ENCODE results near the gene PC. TPM values are rescaled to one million over a fixed set of nuclear protein-coding genes. Genes with fewer than 3 reads are reported as not detected.
"Not testable (repeated sequence)": the region's sequence is repeated elsewhere in the genome, so short reads cannot be mapped to it uniquely, and the experiment has no call there.

The PC gene
- total RNA-seq, 1 experiment from 2014 or later, result 39.1 TPM

GRCh38 chr11:66810576-66811185 is 147.5 kb downstream of the PC start:
- DNase-seq (ENCODE audit: low spot score), result no peak
- ChIA-PET CTCF (no interaction called here), POLR2A (ENCODE audit: low non-redundant PET) (no interaction called here)
- H3K4me1 ChIP-seq (ENCODE audit: insufficient read depth, low read length, poor library complexity, severe bottlenecking), result no peaks in the 10 kb centered on the region
- no peaks in the 10 kb centered on the region for H3K27me3 ChIP-seq (replicated peaks; ENCODE audit: insufficient read depth, low read depth, low read length, poor library complexity)
- no peak overlapping the region for H3K27ac ChIP-seq (ENCODE audit: low read depth, low read length, poor library complexity, severe bottlenecking)
- no peak overlapping the region for H3K4me3 ChIP-seq (ENCODE audit: low read depth, low read length, poor library complexity, severe bottlenecking)
- no peaks in the 10 kb centered on the region for H3K36me3 ChIP-seq (ENCODE audit: insufficient read depth, low read length, poor library complexity, severe bottlenecking)
- intact Hi-C loops (cut with micrococcal nuclease; ENCODE audit: unreplicated experiment), result no loop called here
- no TSS peak for BruUV-seq (replicated peaks)
- no peak for TF ChIP-seq EZH2 (IDR thresholded peaks at IDR 0.05; ENCODE audit: borderline replicate concordance, low read depth, low read length, poor library complexity, severe bottlenecking)
- TF ChIP-seq CTCF (conservative IDR thresholded peaks at IDR 0.05; ENCODE audit: low read depth, low read length), result no peak
- no peaks in the 10 kb centered on the region for H3K9me3 ChIP-seq (ENCODE audit: low read depth, low read length, poor library complexity, severe bottlenecking)

GRCh38 chr11:66809592-66809991 is 148.6 kb downstream of the PC start:
- CTCF ChIA-PET, result no interaction called here
- no peaks in the 10 kb centered on the region for H3K27me3 ChIP-seq (replicated peaks; ENCODE audit: insufficient read depth, low read depth, low read length, poor library complexity)
- no peaks in the 10 kb centered on the region for H3K9me3 ChIP-seq (ENCODE audit: low read depth, low read length, poor library complexity, severe bottlenecking)
- DNase-seq (ENCODE audit: low spot score), result no peak
- BruUV-seq (replicated peaks), result no TSS peak
- H3K27ac ChIP-seq (ENCODE audit: low read depth, low read length, poor library complexity, severe bottlenecking), result no peak overlapping the region
- intact Hi-C loops (cut with micrococcal nuclease; ENCODE audit: unreplicated experiment), result no loop called here
- TF ChIP-seq EZH2 (IDR thresholded peaks at IDR 0.05; ENCODE audit: borderline replicate concordance, low read depth, low read length, poor library complexity, severe bottlenecking), result no peak
- TF ChIP-seq CTCF (conservative IDR thresholded peaks at IDR 0.05; ENCODE audit: low read depth, low read length), result no peak
- no peaks in the 10 kb centered on the region for H3K4me1 ChIP-seq (ENCODE audit: insufficient read depth, low read length, poor library complexity, severe bottlenecking)
- H3K4me3 ChIP-seq (ENCODE audit: low read depth, low read length, poor library complexity, severe bottlenecking), result no peak overlapping the region
- H3K36me3 ChIP-seq (ENCODE audit: insufficient read depth, low read length, poor library complexity, severe bottlenecking), result no peaks in the 10 kb centered on the region
- POLR2A ChIA-PET (ENCODE audit: low non-redundant PET), result no interaction called here

GRCh38 chr11:66800720-66801428 is 157.3 kb downstream of the PC start:
- CTCF ChIA-PET, result no interaction called here
- DNase-seq (ENCODE audit: low spot score), result no peak
- Histone ChIP-seq H3K36me3 (ENCODE audit: insufficient read depth, low read length, poor library complexity, severe bottlenecking) (no peaks in the 10 kb centered on the region), H3K4me1 (ENCODE audit: insufficient read depth, low read length, poor library complexity, severe bottlenecking) (no peaks in the 10 kb centered on the region), H3K27ac (ENCODE audit: low read depth, low read length, poor library complexity, severe bottlenecking) (no peak overlapping the region), H3K9me3 (ENCODE audit: low read depth, low read length, poor library complexity, severe bottlenecking) (no peaks in the 10 kb centered on the region), H3K27me3 (replicated peaks; ENCODE audit: insufficient read depth, low read depth, low read length, poor library complexity) (no peaks in the 10 kb centered on the region), H3K4me3 (ENCODE audit: low read depth, low read length, poor library complexity, severe bottlenecking) (no peak overlapping the region)
- POLR2A ChIA-PET (ENCODE audit: low non-redundant PET), result no interaction called here
- BruUV-seq (replicated peaks), result no TSS peak
- intact Hi-C loops (cut with micrococcal nuclease; ENCODE audit: unreplicated experiment), result no loop called here
- TF ChIP-seq CTCF (conservative IDR thresholded peaks at IDR 0.05; ENCODE audit: low read depth, low read length), result no peak
- TF ChIP-seq EZH2 (IDR thresholded peaks at IDR 0.05; ENCODE audit: borderline replicate concordance, low read depth, low read length, poor library complexity, severe bottlenecking), result no peak

- CTCF ChIA-PET; intact Hi-C loops (cut with micrococcal nuclease; ENCODE audit: unreplicated experiment); DNase-seq (ENCODE audit: low spot score); H3K4me1 ChIP-seq (ENCODE audit: insufficient read depth, low read length, poor library complexity, severe bottlenecking); H3K27me3 ChIP-seq (replicated peaks; ENCODE audit: insufficient read depth, low read depth, low read length, poor library complexity); BruUV-seq (replicated peaks); H3K4me3 ChIP-seq (ENCODE audit: low read depth, low read length, poor library complexity, severe bottlenecking); H3K9me3 ChIP-seq (ENCODE audit: low read depth, low read length, poor library complexity, severe bottlenecking); H3K27ac ChIP-seq (ENCODE audit: low read depth, low read length, poor library complexity, severe bottlenecking); POLR2A ChIA-PET (ENCODE audit: low non-redundant PET); H3K36me3 ChIP-seq (ENCODE audit: insufficient read depth, low read length, poor library complexity, severe bottlenecking): not testable (repeated sequence)
Observed at GRCh38 chr11:66799815-66800214, 158.4 kb downstream of the PC start.

Measured in A673 (cell line).